Medulla oblongata (tissue), 1 donor: ENCODE measurements around the gene OR2V2.
A peak's percentile ranks its signal among the peaks of the same experiment; 100 is the strongest.
"Not testable (repeated sequence)": the region's sequence is repeated elsewhere in the genome, so short reads cannot be mapped to it uniquely, and the experiment has no call there.

ENCODE experiments used
- DNase-seq: peaks from one replicate; pipeline ENCODE4 v3.0.0-alpha.2; 2015; ENCODE audit errors: extremely low spot score

The OR2V2 gene

DNA sequence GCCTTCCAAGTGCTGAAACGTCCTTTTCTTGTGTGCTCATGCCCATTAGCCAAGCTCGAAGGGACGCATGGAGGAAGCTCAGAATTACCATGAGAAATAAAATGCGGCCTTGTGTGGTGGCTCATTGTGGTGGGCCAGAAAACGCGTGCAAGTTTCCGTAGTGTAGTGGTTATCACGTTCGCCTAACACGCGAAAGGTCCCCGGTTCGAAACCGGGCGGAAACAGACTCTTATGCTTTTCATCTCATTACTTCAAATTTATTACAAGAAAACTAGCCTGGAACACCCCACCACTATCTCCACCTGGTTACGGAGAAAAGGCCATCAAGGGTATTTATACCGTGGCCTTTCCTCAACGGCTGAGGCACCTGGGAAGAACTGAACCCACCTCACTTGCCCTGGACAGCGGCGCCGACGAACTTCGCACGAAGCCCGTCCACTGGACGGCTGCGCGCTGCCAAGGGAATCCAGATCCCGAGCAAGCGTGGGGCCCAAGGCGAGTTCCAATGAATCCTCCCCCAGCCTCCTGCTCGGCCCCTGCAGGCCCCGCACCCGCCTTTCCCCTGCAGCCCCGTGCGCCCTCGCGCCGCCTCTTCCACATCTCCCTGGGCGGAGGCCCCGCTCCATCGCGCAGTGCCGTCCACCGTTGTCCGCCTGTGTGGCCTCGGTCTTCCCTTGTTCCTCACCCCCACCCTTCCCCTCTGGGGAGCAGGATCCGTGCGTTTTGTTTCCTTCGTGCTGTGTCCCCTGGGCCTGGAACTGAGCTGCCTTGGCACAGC lies 22.3 kb downstream of the OR2V2 start:
- DNase-seq: not testable (repeated sequence)

DNA sequence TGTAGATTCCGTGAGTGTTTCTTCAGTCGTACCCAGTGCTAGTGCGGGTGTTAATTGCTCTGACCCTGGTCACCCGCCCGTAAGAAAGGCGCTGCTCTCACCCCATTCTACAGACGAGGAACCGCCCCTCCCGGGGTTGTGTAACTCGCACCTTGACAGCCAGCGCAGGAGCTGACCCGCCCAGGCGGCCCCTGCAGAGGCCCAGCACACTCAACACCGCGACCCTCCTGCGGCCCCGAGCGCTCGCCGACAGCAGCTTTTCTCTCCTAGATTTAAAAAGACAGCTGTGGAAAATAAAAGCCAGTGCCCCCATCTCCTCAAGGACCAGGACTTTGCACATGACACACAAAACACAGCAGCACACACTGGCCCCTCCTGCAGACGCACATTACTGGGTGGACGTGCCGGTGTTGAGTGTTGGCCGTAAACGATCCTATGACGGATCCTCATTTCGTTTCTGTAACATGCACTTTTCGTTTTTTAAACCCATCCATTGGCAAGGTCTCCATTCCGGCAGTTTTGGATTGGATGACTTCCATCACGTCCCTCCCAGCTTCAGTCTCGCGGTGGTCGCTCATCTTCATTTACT lies 22.9 kb downstream of the OR2V2 start:
- DNase-seq: no peak

DNA sequence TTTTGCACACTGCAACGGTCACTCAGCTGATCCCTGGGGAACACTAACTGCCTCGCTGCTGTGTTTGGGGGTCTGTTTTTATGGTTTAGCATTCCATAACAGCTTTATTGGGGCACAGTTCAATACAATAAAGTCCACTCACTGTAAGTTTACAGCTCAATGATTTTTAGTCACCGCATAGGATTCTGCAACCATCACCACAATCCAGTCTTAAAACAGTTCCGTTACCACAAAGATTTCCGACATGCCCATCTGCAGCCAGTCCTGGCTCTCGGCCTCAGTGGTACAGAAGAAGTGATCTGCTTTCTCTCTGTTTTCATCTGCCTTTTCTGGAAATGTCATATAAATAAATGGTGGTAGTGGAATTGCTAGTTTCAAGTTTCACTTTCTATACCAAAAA lies 23.6 kb downstream of the OR2V2 start:
- DNase-seq: no peak

DNA sequence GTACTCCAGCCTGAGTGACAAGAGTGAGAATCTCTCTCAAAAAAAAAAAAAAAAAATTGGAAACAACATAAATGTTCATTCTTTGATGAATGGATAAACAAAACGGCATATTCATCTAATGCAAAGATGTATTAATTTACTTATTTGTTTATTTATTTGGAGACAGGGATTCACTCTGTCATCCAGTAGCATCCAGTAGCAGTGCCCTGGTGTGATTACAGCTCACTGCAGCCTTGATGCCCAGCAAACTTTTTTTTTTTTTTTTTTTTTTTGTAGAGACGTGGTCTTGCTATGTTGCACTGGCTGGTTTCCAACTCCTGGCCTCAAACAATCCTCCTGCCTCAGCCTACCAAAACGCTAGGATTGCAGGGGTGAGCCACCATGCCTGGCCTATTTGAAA lies 24.4 kb downstream of the OR2V2 start:
- no peak for DNase-seq

DNA sequence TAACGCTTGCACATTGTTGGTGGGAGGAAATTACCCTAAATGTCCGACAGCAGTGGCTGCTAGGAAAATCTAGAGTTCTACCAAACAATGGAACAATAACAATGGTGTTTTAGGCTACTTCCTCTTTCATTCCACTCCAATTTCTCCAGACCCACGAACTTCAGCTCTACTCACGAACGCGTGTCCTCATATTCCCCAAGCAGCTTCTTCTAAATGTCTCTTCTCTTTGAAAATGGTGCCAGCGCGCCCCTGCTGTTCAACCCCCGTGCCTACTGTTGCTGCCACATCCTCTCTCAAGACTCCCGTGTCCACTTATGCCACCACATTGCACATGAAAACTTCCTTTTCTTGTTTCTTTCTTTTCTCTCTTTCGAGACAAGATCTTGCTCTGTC lies 25.6 kb downstream of the OR2V2 start:
- no peak for DNase-seq

DNA sequence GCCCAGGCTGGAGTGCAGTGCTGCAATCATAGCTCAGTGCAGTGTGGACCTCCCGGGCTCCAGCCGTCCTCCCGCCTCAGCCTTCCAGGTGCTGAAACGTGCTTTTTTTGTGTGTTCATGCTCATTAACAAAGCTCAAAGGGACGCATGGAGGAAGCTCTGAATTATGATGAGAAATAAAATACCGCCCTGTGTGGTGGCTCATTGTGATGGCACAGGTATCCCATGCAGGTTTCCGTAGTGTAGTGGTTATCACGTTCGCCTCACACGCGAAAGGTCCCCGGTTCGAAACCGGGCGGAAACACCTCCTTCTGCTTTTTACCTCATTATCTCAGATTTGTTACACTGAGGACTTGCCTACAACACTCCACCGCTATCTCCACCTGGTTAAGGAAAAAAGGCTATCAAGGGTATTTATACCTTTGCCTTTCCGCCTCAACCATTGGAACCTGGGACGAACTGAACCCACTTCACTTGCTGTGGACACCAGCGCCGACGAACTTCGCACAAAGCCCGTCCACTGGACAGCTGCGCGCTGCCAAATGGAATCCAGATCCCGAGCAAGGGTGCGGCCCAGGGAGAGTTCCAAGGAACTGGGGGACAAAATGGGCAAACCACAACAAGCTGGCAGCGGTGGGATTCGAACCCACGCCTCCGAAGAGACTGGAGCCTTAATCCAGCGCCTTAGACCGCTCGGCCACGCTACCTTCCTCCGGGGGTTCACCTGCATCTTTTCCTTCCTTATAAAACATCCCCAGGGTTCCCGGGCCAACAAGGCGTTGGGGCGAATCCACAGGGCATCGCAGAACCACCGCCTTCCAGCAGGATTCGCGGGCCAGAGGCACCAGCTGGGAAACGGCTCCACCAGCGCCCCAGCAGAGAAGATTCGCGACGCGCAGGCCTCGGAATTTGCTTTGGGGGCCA lies 26.3 kb downstream of the OR2V2 start:
- DNase-seq: no peak

DNA sequence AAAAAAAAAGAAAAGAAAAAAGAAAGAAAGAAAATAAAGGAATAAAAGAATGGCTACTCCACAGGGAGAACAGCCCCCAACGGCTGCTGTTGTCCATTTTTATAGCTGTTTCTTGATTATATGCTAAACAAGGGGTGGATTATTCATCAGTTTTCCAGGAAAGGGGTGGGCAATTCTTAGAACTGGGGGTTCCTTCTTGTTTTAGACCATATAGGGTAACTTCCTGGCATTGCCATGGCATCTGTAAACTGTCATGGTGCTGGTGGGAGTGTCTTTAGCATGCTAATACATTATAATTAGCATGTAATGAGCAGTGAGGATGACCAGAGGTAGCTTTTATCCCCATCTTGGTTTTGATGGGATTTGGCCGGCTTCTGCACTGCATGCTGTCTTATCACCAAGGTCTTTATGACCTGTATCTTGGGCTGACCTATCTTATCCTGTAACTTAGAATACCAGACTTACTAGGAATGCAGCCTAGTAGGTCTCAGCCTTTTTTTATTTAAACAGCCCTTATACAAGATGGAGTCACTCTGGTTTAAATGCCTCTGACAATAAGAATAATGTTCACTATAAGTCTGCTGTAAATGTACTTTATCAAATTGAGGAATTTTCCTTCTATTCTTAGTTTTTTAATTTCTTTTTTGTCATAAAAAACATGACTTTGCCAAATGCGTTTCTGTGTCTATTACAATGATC lies 29.0 kb downstream of the OR2V2 start:
- no peak for DNase-seq

DNA sequence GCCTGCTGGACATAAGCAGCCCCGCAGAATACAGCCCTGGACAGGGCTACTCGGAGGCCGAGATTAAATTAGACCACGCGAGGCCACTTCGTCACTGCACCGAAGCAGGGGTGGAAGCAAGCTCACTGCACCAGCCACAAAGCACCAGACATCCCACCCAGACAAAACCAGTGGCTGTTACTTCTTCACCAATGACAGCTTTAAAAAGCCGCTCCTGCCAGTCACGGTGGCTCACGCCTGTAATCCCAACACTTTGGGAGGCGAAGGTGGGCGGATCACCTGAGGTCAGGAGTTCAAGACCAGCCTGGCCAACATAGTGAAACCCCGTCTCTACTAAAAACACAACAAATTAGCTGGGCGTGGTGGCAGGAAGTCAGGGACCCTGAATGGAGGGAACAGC lies 30.2 kb downstream of the OR2V2 start:
- not testable (repeated sequence) for DNase-seq

DNA sequence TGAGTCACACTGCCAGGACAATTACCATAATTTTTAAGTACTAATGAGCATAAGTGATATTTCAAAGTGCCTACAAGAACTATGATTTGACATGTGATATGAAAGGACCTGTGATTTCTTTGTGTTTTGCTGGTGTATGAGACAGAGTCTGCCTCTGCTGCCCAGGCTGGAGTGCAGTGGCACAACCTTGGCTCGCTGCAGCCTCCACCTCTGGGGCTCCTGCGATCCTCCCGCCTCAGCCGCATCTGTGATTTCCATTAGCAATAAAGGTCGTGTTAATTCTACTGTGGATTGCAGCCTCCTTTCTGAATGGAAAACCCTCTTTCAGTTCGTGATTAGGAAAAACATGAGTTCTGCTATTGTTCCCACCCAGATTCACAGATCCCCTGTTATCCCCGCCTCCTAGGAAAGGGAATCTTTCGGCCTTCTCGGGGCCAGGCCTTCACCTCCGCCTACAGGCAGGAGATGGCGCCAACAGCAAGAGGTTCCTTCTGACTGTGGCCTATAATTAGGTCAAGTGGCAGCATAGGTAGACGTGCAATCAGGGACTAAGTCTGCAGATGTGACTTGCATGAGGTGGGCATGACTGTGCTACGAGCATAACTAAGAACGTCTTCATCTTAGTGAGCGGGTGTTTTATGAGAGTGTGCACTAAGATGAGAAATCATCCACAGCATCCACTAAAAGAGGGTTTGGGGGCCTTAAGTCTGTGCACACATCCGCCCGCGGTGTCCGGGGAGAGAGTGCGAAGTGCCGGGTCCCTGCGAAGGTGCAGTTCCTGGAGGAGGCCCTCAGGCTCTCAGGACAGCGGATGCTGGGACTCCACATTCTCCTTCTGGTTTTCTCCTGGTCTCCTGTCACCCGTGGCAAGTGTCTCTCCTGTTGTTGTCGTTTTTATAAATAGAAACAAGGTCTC lies 34.5 kb downstream of the OR2V2 start:
- peak; percentile 67 for DNase-seq

DNA sequence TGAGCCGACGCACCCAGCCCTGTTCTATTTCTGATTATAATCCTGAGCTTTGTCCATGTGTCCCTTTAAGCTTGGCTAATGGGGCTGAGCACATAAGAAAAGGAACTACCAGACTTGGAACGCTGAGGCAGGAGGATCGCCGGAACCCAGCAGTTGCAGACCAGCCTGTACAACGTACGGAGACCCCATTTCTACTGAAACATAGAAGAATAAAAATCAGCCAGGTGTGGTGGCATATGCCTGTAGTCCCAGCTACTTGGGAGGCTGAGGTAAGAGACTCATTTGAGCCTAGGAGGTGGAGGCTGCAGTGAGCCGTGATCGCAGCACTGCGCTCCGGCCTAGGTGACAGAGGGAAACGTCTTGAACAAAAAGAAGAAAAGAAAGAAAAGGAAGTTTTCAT lies 35.3 kb downstream of the OR2V2 start:
- DNase-seq: no peak

DNA sequence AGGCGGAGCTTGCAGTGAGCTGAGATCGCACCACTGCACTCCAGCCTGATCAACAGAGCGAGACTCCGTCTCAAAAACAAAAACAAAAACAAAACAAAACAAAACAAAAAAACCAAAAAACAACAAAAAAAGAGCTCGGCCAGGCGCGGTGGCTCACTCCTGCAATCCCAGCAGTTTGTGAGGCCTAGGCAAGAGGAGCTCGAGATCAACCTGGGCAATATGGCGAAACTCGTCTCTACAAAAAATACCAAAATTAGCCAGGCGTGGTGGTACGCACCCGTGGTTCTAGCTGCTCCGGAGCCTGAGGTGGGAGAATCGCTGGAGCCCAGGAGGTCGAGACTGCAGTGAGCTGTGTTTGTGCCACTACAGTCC lies 37.4 kb downstream of the OR2V2 start:
- no peak for DNase-seq

DNA sequence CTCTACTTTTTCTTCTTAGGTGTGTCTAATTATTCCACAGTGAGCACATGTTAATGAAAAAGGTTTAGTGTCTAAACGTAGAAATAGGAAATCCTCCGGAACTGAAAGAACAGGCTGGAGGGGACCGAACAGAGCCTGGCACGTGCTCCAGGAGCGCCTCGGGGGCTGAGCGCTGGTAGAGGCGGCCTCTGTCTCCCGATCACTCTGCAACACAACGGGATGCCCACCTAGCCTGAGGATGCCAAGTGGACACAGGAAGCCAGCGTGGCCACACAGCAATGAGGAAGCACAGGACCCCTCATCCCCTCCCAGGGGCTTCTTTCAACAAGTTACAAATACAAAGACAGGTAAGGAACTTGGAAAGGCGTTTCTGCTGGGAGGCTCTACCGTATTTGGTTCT lies 38.2 kb downstream of the OR2V2 start:
- no peak for DNase-seq

DNA sequence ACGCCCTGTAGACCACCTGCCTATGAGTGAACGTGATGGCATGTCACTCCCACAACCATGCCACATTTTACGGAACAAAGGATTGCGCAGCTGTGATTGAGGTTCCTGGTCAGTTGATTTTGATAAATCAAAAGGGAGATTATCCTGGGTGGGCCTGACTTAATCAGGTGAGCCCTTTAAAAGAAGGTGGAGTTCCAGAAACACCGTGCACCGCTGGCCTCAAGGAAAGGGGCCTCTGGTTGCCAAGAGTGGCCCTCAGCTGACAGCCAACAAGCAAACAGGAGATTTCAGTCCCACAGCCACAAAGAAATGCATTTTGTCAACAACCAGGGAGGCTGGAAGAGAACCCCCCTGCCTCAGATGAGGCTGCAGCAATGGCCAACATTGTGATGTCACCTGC lies 38.6 kb downstream of the OR2V2 start:
- no peak for DNase-seq

DNA sequence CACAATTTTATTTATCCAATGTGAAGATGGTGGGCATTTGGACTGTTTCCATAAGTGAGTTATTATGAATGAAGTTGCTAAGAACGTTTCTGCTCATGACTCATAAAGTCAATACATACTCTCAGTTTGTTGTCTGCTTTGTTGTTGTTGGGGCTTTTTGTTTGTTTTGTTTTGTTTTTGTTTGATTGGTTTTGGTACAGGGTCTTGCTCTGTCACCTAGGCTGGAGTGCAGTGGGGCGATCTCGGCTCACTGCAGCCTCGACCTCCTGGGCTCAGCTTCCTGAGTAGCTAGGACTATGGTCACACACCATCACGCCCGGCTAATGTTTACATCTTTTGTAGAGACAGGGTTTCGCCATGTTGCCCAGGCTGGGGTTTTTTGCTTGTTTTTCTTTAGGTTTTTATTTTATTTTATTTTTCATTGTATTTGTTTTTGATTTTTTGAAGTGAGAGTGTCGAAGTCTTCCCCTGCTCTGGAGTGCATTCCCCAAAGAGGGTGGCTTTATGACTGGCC lies 39.7 kb downstream of the OR2V2 start:
- DNase-seq: no peak

DNA sequence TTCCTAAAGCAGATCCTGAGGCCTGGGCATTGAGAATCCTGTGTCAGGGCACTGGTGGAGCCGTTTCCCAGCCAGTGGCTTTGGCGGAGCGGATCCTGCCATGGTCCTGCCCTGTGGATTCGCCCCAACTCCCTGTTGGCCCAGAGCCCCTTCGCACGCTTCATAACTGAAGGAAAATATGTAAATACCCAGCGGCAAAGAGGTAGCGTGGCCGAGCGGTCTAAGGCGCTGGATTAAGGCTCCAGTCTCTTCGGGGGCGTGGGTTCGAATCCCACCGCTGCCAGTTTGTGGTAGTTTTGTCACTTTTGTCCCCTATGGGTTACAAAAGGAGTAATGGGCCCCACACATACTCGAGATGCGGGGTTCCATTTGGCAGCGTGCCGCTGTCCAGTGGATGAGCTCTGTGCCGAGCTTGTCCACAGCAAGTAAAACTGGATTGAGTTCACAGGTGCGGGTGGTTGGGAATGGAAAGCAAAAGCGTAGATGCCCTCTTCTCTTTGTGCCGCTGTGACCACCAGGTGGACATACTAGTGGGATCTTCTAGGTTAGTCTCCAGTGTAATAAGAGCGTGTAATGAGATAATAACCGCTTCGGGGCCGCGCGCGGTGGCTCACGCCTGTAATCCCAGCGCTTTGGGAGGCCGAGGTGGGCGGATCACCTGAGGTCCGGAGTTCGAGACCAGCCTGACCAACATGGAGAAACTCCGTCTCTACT lies 40.3 kb downstream of the OR2V2 start:
- DNase-seq: peak; percentile 75

DNA sequence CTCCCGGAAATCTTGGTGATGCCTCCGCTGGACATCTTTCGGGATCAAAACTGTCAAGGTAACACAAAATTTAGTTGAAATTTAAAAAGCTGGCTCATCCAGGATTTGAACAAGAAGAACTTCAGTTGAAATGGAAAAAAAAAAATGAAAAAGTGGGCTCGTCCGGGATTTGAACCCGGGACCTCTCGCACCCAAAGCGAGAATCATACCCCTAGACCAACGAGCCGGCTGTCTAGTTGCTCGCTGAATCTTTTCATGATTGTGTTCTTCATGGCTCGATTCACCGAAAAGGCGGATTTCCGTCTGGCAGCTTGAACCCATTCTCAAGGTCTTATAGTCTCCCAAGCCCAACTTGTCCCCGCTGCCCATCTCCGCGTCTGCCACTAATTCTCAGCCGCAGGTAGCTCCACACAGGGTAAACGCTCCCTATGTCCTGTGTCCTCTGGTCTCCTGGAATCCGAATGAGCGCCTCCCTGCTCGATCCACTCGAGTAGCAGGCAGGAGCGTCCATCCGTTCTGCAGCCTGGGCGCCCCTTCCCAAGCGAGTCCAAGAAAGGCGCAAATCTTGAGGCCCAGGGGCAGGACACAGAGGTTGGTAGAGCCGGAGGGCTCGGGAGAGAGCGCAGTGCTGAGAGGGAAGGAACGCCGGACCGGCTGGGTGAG lies 41.4 kb downstream of the OR2V2 start:
- peak; percentile 94 for DNase-seq

DNA sequence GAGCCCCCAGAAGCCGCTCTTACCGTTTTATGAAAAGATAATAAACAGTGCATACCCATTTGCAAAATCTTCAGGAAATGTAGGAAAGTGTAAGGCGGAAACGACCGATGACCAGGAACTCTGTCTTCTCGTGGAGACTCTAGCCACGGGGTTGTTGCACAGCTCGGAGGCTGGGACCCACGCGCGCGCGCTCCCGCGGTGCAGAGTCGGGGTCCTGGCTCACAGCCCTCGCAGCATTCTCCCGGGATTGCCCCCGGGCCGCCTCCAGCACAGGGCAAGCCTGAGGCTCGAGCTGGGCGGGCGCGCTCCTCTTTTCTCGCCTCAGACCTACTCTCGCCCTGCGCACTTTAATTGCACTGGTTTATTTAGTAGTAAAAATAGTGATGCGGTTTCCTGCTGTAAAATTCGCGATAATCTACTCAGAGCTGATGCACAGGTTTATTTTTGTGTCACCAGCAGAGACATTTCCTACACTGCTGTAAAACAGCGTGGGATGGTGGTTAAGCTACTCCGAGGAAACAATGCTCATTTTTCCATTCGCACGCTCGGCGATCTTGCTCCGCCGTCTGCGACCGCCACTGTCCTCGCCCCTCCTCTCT lies 42.1 kb downstream of the OR2V2 start:
- DNase-seq: peak; percentile 38

DNA sequence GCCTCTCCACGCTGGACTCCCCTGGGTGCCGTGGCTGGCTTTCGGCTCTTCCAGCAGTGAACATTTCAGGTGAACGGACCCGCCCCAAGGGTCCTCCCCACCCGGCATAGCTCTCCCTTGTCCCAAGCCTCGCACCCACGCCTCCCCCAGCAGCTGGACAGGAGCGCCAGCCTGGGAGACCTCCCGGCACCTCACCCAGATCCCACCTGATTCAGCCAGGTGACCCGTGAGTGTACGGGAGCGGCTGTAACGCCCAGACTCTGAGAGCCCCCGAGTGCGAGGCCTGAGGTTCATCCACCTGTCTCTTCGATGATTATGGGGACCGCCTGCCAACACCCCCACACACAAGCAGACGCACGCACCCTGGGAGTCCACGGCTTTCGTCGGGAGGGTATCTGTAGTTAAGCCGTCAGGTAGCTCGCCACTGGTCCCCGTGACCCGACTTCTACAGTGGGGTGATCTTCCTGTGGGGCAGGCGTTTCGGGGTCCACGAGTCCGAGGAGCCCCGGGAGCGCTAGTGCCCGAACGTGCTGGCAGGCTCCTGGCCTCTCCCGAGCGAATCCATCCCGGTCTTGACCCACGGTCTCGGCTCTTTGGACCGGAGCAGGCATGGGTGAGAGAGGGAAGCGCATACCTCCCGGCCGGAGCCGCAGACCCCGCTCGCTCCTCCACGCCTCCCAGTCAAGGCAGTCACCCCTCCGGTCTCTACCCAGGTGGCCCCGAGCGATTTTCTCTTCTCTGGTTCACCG lies 42.8 kb downstream of the OR2V2 start:
- no peak for DNase-seq
